Tibial artery (tissue), 4 donors: ENCODE measurements around the gene DNHD1.

ENCODE experiments used
- DNase-seq, 2 donors: peaks; one replicate each; pipeline ENCODE4 v3.0.0-alpha.2; 2019
- H3K27ac ChIP-seq, 2 donors: fragments of 200-600 bp; sonication (generic) in 1 of 2; 1 replicate in 1 of 2; 2 replicates in 1 of 2; pipeline ENCODE4 v1.5.1; 2018 to 2019; ENCODE audit warnings: mild to moderate bottlenecking in 1 of 2
- H3K27me3 ChIP-seq, 2 donors: fragments of 200-600 bp; sonication (generic) in 1 of 2; one replicate each; pipeline versions ENCODE4 v1.5.1 to v1.6.0; 2016 to 2019
- H3K36me3 ChIP-seq, 3 donors: fragments of 200-600 bp; sonication (generic) in 2 of 3; one replicate each; pipeline ENCODE4 v1.5.1; 2016 to 2019; ENCODE audit warnings: mild to moderate bottlenecking in 2 of 3
- H3K4me1 ChIP-seq, 4 donors: fragments of 200-600 bp; sonication (generic) in 2 of 4; 1 replicate in 3 of 4; 2 replicates in 1 of 4; pipeline ENCODE4 v1.5.1; 2016 to 2019
- H3K4me3 ChIP-seq, 2 donors: fragments of 200-600 bp; sonication (generic) in 1 of 2; 1 replicate in 1 of 2; 2 replicates in 1 of 2; pipeline ENCODE4 v1.5.1; 2018 to 2019; ENCODE audit warnings: mild to moderate bottlenecking in 2 of 2
- H3K9me3 ChIP-seq, 3 donors: fragments of 200-600 bp; sonication (generic) in 1 of 3; one replicate each; pipeline ENCODE4 v1.5.1; 2016 to 2019
- intact Hi-C: fragments of 100-400 bp; cut with DNase I; formaldehyde crosslinking; loops from one replicate; pipeline ENCODE4 v1.15.0; 2023; ENCODE audit warnings: low total_unique reads
- TF ChIP-seq, protein P1 (sequence below), 2 experiments: fragments of 200-600 bp in 1 of 2; fragments of 450-650 bp in 1 of 2; IDR thresholded peaks; one replicate each; pipeline ENCODE4 v1.5.1; 2017 to 2019; ENCODE audit warnings: antibody characterized with exemption in 2 of 2, mild to moderate bottlenecking in 1 of 2, moderate library complexity in 1 of 2

Gene DNHD1

DNA sequence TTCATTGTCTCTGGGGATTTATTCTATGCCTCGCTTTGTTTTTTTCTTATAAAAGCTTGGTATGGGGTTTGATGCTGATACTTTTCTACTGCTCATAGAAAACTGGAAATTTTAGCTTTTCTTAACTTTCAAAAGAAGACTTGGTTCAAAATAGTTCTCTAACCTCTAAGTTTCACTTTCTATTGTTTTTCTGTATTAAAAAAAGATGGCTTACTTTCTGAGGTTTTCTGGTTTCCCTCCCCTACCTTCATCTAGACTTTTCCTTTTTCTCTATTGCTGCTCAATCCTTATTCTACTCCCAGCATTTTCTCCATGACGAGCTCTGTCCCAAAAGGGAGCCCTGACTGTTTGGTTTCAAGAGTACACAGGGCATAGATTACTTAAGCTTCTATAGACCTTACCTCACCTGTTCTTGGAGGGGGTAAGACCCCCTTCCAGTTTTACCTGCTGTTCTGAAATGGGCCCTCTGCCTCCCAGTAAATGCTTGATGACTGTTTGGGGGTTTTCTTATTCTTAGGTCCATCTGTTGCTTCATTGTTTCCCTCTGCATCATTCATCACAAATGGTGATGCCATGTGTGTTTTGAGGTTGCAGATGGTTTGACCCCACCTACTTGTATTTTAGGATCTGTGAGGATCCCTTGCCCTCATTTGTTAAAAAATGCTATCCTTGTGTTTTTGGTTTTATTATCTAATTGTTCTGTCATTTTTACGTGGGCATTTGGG is 29.5 kb downstream of the DNHD1 start:
- intact Hi-C loops: loop anchor here (5.0 kb wide), 1 partner anchor 156 kb away; the partner anchor contains the start of gene MRPL17
- TF ChIP-seq, protein P1, sequence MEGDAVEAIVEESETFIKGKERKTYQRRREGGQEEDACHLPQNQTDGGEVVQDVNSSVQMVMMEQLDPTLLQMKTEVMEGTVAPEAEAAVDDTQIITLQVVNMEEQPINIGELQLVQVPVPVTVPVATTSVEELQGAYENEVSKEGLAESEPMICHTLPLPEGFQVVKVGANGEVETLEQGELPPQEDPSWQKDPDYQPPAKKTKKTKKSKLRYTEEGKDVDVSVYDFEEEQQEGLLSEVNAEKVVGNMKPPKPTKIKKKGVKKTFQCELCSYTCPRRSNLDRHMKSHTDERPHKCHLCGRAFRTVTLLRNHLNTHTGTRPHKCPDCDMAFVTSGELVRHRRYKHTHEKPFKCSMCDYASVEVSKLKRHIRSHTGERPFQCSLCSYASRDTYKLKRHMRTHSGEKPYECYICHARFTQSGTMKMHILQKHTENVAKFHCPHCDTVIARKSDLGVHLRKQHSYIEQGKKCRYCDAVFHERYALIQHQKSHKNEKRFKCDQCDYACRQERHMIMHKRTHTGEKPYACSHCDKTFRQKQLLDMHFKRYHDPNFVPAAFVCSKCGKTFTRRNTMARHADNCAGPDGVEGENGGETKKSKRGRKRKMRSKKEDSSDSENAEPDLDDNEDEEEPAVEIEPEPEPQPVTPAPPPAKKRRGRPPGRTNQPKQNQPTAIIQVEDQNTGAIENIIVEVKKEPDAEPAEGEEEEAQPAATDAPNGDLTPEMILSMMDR (IDR thresholded peaks at IDR 0.05): no peak
- no peak for DNase-seq

DNA sequence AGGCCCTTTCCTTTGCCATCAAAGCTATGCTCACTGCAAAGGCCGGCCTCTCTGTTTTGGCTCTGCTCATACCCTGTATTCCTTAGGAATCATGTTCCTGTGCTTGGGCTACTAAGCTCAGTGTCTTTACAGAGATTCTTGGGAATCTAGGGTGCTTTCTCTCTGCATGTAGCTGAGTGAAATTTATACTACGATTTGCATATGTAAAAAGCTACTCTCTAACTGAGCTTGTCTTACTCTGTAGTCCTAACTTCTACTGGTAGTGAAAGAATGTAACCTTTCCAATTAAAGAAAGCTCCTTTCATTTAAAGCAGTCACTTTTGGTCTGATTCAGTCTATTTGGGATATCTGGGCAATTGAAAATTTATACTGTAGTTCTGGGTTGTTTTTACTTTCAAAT is 32.2 kb downstream of the DNHD1 start:
- DNase-seq: no peak
- Histone ChIP-seq H3K36me3 (peaks cover 3 to 29% (median 13%) of the 10 kb centered on the region in 3 donors), H3K4me1 (no peaks in the 10 kb centered on the region), H3K9me3 (no peaks in the 10 kb centered on the region), H3K27ac (no peak overlapping the region), H3K4me3 (no peak overlapping the region), H3K27me3 (no peaks in the 10 kb centered on the region)
- intact Hi-C loops: loop anchor here (5.0 kb wide), 1 partner anchor 153 kb away; the partner anchor contains the start of gene MRPL17
- TF ChIP-seq, protein P1 (IDR thresholded peaks at IDR 0.05): no peak

More for the DNA sequence above, 29.5 kb downstream of the DNHD1 start:
- H3K4me3 ChIP-seq: no peak overlapping the region
- no peaks in the 10 kb centered on the region for H3K27me3 ChIP-seq
- no peak overlapping the region for H3K27ac ChIP-seq
- no peaks in the 10 kb centered on the region for H3K4me1 ChIP-seq
- H3K9me3 ChIP-seq: no peaks in the 10 kb centered on the region
- H3K36me3 ChIP-seq: peaks cover 3 to 14% (median 13%) of the 10 kb centered on the region in 3 donors

DNA sequence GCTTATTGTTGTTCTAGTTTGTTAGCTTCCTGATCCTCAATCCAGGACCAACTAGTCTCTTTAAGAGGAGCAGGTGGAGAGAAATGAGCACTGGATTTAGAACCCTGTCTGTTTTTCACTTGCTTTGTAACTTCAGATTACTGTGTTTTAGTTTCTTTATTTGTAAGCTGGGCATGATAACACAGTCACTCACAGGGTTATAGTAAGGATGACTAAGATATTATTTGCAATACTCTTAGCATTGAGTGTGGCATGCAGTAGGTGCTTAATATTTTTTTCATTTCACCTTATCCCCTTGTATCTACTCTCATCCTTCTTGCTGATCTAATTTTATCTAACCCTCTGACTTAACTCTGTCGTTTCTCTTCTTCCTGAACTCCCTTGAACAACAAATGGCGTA is 33.8 kb downstream of the DNHD1 start:
- Histone ChIP-seq H3K27me3 (no peaks in the 10 kb centered on the region), H3K4me3 (no peak overlapping the region), H3K4me1 (no peaks in the 10 kb centered on the region), H3K36me3 (peaks cover 3 to 34% (median 13%) of the 10 kb centered on the region in 3 donors), H3K9me3 (no peaks in the 10 kb centered on the region), H3K27ac (no peak overlapping the region)
- intact Hi-C loops: loop anchor here (5.0 to 10.0 kb wide), 2 partner anchors 54 to 176 kb away; no protein-coding TSS in a partner anchor
- no peak for DNase-seq
- TF ChIP-seq, protein P1 (IDR thresholded peaks at IDR 0.05): no peak

DNA sequence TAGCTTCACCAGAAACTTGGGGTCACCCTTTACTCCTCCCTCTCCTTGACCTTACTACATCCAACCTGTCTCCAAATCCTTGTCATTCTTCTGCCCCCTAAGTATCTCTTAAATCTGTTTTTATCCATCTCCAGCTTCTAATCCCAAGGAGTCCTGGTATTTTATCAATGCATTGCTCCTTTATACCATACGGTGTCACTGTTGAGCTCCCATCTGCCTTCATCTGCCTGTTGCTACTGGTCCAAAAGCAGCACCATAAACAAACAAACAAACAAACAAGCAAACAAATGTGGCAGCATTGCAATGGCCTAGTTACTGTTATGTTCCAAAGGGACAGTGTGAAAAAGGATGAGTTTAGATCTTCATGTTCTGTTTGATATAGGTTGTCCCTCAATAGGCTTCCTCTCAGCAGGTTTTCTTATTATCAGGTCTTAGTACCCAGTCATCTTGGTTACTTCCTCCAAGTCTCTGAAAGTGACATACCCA is 34.2 kb downstream of the DNHD1 start:
- Histone ChIP-seq H3K27me3 (no peaks in the 10 kb centered on the region), H3K9me3 (no peaks in the 10 kb centered on the region), H3K4me3 (no peak overlapping the region), H3K36me3 (peaks cover 3 to 34% (median 13%) of the 10 kb centered on the region in 3 donors), H3K4me1 (no peaks in the 10 kb centered on the region), H3K27ac (no peak overlapping the region)
- intact Hi-C loops: loop anchor here (5.0 to 10.0 kb wide), 2 partner anchors 53 to 176 kb away; no protein-coding TSS in a partner anchor
- DNase-seq: no peak
- TF ChIP-seq, protein P1 (IDR thresholded peaks at IDR 0.05): peak; percentile 78 to 80

DNA sequence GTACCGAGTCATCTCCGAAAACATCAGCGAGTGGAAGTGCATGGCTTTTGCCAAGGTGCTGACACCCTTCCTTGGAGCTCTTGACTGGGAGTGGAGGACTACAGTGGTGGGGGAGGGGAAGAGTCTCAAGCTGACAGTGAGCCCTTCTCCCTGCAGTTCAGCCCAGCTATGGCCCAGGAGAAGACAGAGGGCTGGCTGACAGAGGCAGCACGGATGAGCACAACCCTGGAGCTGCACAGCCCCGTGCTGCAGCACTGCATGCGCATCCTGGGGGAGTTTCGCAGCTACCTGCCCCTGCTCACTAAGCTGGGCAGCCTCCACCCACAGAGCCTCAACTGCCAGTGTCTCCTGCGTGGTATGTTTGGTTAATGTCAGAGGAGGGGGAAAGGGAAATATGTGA is 41.4 kb downstream of the DNHD1 start:
- Histone ChIP-seq H3K4me1 (no peaks in the 10 kb centered on the region), H3K9me3 (no peaks in the 10 kb centered on the region), H3K27me3 (no peaks in the 10 kb centered on the region), H3K4me3 (no peak overlapping the region), H3K36me3 (peaks cover 0 to 24% (median 0%) of the 10 kb centered on the region in 3 donors), H3K27ac (no peak overlapping the region)
- intact Hi-C loops: loop anchor here (10.0 kb wide), 1 partner anchor 46 kb away; no protein-coding TSS in a partner anchor
- TF ChIP-seq, protein P1 (IDR thresholded peaks at IDR 0.05): no peak
- DNase-seq: no peak
